OCI-LY7 (cell line): ENCODE measurements around the gene LRRC2. TPM values are rescaled to one million over a fixed set of nuclear protein-coding genes. Genes with fewer than 3 reads are reported as not detected.
A peak's percentile ranks its signal among the peaks of the same experiment; 100 is the strongest.

ENCODE experiments used
- BruUV-seq: library from RNA; stranded (reverse); fragments of 400-500 nt; replicated peaks from 2 replicates; lab custom pipeline; 2021; lab: Mats Ljungman, UMichigan
- CTCF ChIA-PET: fragments of 300-600 bp; sonication (Branson Sonifier 250); formaldehyde crosslinking; loops from one replicate; lab custom pipeline; 2022; ENCODE audit warnings: antibody characterized with exemption; ENCODE audit not compliant: unreplicated experiment; lab: Charles Lee
- POLR2A ChIA-PET: fragments of 300-600 bp; sonication (Branson Sonifier 250); formaldehyde crosslinking; loops from one replicate; lab custom pipeline; 2022; ENCODE audit warnings: antibody characterized with exemption; lab: Charles Lee
- DNase-seq: peaks from one replicate; pipeline ENCODE4 v3.0.0-alpha.2; 2015; ENCODE audit warnings: low spot score
- H2AFZ ChIP-seq: fragments of 200-600 bp; sonication (generic), shearing (Covaris generic); 2 replicates; pipeline ENCODE4 v1.6.1; 2014; ENCODE audit warnings: mild to moderate bottlenecking, antibody characterized with exemption, low read length, moderate library complexity
- H3K27ac ChIP-seq: fragments of 200-600 bp; sonication (generic); 2 replicates; pipeline ENCODE4 v1.5.1; 2014; ENCODE audit warnings: mixed run types, low read depth, mild to moderate bottlenecking, moderate library complexity, low read length, inconsistent platforms; ENCODE audit not compliant: poor library complexity, severe bottlenecking
- H3K36me3 ChIP-seq: fragments of 200-600 bp; sonication (generic); 2 replicates; pipeline ENCODE4 v1.6.1; 2014; ENCODE audit warnings: mild to moderate bottlenecking, antibody characterized with exemption, low read length, moderate library complexity, mixed read lengths; ENCODE audit not compliant: insufficient read depth
- H3K4me1 ChIP-seq: fragments of 200-600 bp; sonication (generic); 2 replicates; pipeline ENCODE4 v1.5.1; 2014; ENCODE audit warnings: mild to moderate bottlenecking, low read length; ENCODE audit not compliant: insufficient read depth, poor library complexity, severe bottlenecking
- H3K4me2 ChIP-seq: fragments of 200-600 bp; sonication (generic); 2 replicates; pipeline ENCODE4 v1.6.1; 2014; ENCODE audit warnings: mild to moderate bottlenecking, low read length
- H3K4me3 ChIP-seq: fragments of 200-600 bp; sonication (generic); 2 replicates; pipeline ENCODE4 v1.5.1; 2014; ENCODE audit warnings: mild to moderate bottlenecking, low read depth, low read length; ENCODE audit not compliant: poor library complexity, severe bottlenecking
- H3K79me2 ChIP-seq: fragments of 200-600 bp; sonication (generic); 2 replicates; pipeline ENCODE4 v1.6.1; 2016; ENCODE audit warnings: low read depth, mild to moderate bottlenecking, low read length, moderate library complexity, mixed read lengths; ENCODE audit not compliant: insufficient read depth
- H3K9me2 ChIP-seq: fragments of 200-600 bp; sonication (generic); 2 replicates; pipeline ENCODE4 v1.6.1; 2016; ENCODE audit warnings: mild to moderate bottlenecking, low read length, mixed read lengths; ENCODE audit not compliant: insufficient read depth
- H3K9me3 ChIP-seq: fragments of 200-600 bp; sonication (generic); 2 replicates; pipeline ENCODE4 v1.6.1; 2014; ENCODE audit warnings: mild to moderate bottlenecking, mixed run types, low read length, mixed read lengths
- H4K20me1 ChIP-seq: fragments of 200-600 bp; sonication (generic); 2 replicates; pipeline ENCODE4 v1.6.1; 2014; ENCODE audit warnings: mild to moderate bottlenecking, antibody characterized with exemption, low read length, moderate library complexity, mixed read lengths; ENCODE audit not compliant: insufficient read depth
- EZH2phosphoT487 ChIP-seq: fragments of 200-600 bp; sonication (generic); IDR thresholded peaks from 2 replicates; pipeline ENCODE4 v1.6.1; 2018; ENCODE audit warnings: low read depth, borderline replicate concordance, mild to moderate bottlenecking, mixed run types, antibody characterized with exemption, low read length, moderate library complexity, mixed read lengths
- intact Hi-C: fragments of 100-400 bp; cut with micrococcal nuclease; formaldehyde crosslinking; loops from one replicate; pipeline ENCODE4 v1.10.0; 2022; ENCODE audit not compliant: unreplicated experiment
- total RNA-seq, 2 experiments: library from RNA; depleted of rRNA in 1 of 2; stranded (reverse); fragments of >200 nt in 1 of 2; shearing (Covaris generic) in 1 of 2; gene quantifications; 2 replicates each; pipeline ENCODE4 v1.2.3, GENCODE V29; 2014 to 2022
- TF ChIP-seq, protein P1 (sequence below): fragments of 200-600 bp; sonication (generic); conservative IDR thresholded peaks from 2 replicates; pipeline ENCODE4 v1.5.1; 2014; ENCODE audit warnings: mild to moderate bottlenecking, antibody characterized with exemption, low read length, moderate library complexity, mixed read lengths

LRRC2 gene
- total RNA-seq, 2 experiments from 2014 or later, result 1.9 to 2.0 TPM

GRCh38 chr3:46504789-46505188 is 61.3 kb downstream of the LRRC2 start:
- H3K4me3 ChIP-seq, result no peak overlapping the region
- no peak overlapping the region for H3K4me2 ChIP-seq
- ChIA-PET CTCF (no interaction called here), POLR2A (no interaction called here)
- intact Hi-C loops, result no loop called here
- no TSS peak for BruUV-seq
- H2AFZ ChIP-seq, result no peak overlapping the region
- DNase-seq, result no peak
- no peaks in the 10 kb centered on the region for H3K36me3 ChIP-seq
- H3K9me2 ChIP-seq, result no peaks in the 10 kb centered on the region
- H4K20me1 ChIP-seq, result no peaks in the 10 kb centered on the region
- no peak overlapping the region for H3K27ac ChIP-seq
- no peak for TF ChIP-seq EZH2phosphoT487
- TF ChIP-seq, protein P1, sequence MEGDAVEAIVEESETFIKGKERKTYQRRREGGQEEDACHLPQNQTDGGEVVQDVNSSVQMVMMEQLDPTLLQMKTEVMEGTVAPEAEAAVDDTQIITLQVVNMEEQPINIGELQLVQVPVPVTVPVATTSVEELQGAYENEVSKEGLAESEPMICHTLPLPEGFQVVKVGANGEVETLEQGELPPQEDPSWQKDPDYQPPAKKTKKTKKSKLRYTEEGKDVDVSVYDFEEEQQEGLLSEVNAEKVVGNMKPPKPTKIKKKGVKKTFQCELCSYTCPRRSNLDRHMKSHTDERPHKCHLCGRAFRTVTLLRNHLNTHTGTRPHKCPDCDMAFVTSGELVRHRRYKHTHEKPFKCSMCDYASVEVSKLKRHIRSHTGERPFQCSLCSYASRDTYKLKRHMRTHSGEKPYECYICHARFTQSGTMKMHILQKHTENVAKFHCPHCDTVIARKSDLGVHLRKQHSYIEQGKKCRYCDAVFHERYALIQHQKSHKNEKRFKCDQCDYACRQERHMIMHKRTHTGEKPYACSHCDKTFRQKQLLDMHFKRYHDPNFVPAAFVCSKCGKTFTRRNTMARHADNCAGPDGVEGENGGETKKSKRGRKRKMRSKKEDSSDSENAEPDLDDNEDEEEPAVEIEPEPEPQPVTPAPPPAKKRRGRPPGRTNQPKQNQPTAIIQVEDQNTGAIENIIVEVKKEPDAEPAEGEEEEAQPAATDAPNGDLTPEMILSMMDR, result no peak
- H3K9me3 ChIP-seq, result peaks cover 7% of the 10 kb centered on the region
- H3K79me2 ChIP-seq, result no peaks in the 10 kb centered on the region
- H3K4me1 ChIP-seq, result peaks cover 41% of the 10 kb centered on the region

DNA sequence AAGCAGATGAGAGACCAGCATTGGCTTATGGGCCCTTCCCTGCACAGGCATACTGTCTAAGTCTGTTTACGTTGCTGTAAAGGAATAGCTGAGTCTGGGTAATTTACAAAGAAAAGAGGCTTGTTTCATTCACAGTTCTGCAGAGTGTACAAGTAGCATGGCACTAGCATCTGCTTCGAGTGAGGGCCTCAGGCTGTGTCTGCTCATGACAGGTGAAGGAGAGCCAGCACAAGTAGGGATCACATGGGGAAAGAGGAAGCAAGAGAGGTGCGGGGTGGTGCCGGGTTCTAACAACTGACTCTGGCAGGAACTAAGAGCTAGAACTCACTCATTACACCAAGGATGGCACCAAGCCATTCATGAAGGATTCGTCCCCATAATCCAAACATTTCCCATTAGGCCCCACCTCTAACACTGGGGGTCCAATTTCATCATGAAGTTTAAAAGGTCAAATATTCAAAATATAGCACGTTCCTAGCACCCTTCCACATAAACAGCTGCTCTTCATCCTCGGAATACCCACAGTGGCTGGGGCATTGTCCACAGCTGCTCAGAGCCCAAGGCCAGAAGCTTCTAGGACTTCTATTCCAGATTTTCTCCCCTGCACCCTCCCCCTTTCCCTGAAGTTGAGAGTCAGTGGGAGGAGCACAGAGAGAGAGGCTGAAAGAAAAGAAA is 62.8 kb downstream of the LRRC2 start:
- Histone ChIP-seq H4K20me1 (no peaks in the 10 kb centered on the region), H3K9me3 (peaks cover 7% of the 10 kb centered on the region), H3K36me3 (no peaks in the 10 kb centered on the region), H3K27ac (no peak overlapping the region), H3K4me3 (no peak overlapping the region), H3K4me2 (no peak overlapping the region), H3K4me1 (peaks cover 56% of the 10 kb centered on the region), H3K9me2 (no peaks in the 10 kb centered on the region), H2AFZ (peak overlapping the region; percentile 64), H3K79me2 (no peaks in the 10 kb centered on the region)
- intact Hi-C loops, result no loop called here
- ChIA-PET CTCF (interaction anchor here (1.2 to 2.3 kb wide), 2 partner anchors 35 to 42 kb away, joined by 3 to 8 read pairs; no protein-coding TSS in a partner anchor), POLR2A (interaction anchor here (0.6 to 7.8 kb wide), 5 partner anchors 10 to 730 kb away, joined by 4 to 70 read pairs (median 10); no protein-coding TSS in a partner anchor)
- DNase-seq, result peak; percentile 26
- no TSS peak for BruUV-seq
- TF ChIP-seq, protein P1, result no peak
- no peak for TF ChIP-seq EZH2phosphoT487

GRCh38 chr3:46501702-46502101 is 64.4 kb downstream of the LRRC2 start:
- peak; percentile 13 for DNase-seq
- ChIA-PET POLR2A (interaction anchor here (1.1 to 7.8 kb wide), 7 partner anchors 13 to 50 kb away, joined by 3 to 70 read pairs (median 8); no protein-coding TSS in a partner anchor), CTCF (interaction anchor here (1.0 to 2.3 kb wide), 2 partner anchors 36 to 50 kb away, joined by 4 to 8 read pairs; no protein-coding TSS in a partner anchor)
- no peaks in the 10 kb centered on the region for H3K9me2 ChIP-seq
- BruUV-seq, result no TSS peak
- peaks cover 7% of the 10 kb centered on the region for H3K9me3 ChIP-seq
- H4K20me1 ChIP-seq, result no peaks in the 10 kb centered on the region
- peaks cover 72% of the 10 kb centered on the region for H3K4me1 ChIP-seq
- peak overlapping the region; percentile 83; the same call in 1 of the 2 replicates for H2AFZ ChIP-seq
- peak overlapping the region; percentile 65 for H3K4me2 ChIP-seq
- no peaks in the 10 kb centered on the region for H3K79me2 ChIP-seq
- TF ChIP-seq, protein P1, result no peak
- no peak for TF ChIP-seq EZH2phosphoT487
- H3K4me3 ChIP-seq, result no peak overlapping the region
- intact Hi-C loops, result loop anchor here (2.0 kb wide), 1 partner anchor 37 kb away; no protein-coding TSS in a partner anchor
- no peaks in the 10 kb centered on the region for H3K36me3 ChIP-seq
- peak overlapping the region; percentile 63 for H3K27ac ChIP-seq
